ENCODE data around the gene ABCD2. TPM values are rescaled to one million over a fixed set of nuclear protein-coding genes. Genes with fewer than 3 reads are reported as not detected.
A peak's percentile ranks its signal among the peaks of the same experiment; 100 is the strongest.
"Not testable (repeated sequence)": the region's sequence is repeated elsewhere in the genome, so short reads cannot be mapped to it uniquely, and the experiment has no call there.

Gene ABCD2
- 18.3 TPM for total RNA-seq

GRCh38 chr12:39619660-39620433 is at the start of gene ABCD2:
Gene ABCD2 (minus strand): TSS chr12:39619803. CDS start chr12:39619615, 188 bp downstream.
- FAIRE-seq (no peak), DNase-seq (ENCODE audit: low spot score in 2 of 2) (peak; percentile 26 to 38)

- no peak for DNase-seq (ENCODE audit: low spot score in 2 of 2)
- no peak for FAIRE-seq
These were observed 40.5 kb upstream of the ABCD2 start for GRCh38 chr12:39660101-39660500.

- DNase-seq (ENCODE audit: low spot score in 2 of 2) (no peak), FAIRE-seq (no peak)
These were observed 27.8 kb upstream of the ABCD2 start for GRCh38 chr12:39647383-39647782.

- FAIRE-seq: no peak
These were observed 27.4 kb upstream of the ABCD2 start for GRCh38 chr12:39646963-39647362.

GRCh38 chr12:39643052-39643451 is 23.4 kb upstream of the ABCD2 start:
- DNase-seq (ENCODE audit: low spot score in 2 of 2) (no peak), FAIRE-seq (no peak)

More at GRCh38 chr12:39646963-39647362, 27.4 kb upstream of the ABCD2 start:
- DNase-seq (ENCODE audit: low spot score in 2 of 2): no peak

- DNase-seq (ENCODE audit: low spot score in 2 of 2): no peak
- FAIRE-seq: no peak
These were observed 19.2 kb upstream of the ABCD2 start for GRCh38 chr12:39638840-39639239.

GRCh38 chr12:39638178-39638577 is 18.6 kb upstream of the ABCD2 start:
- DNase-seq (ENCODE audit: low spot score in 2 of 2): no peak
- FAIRE-seq: no peak

GRCh38 chr12:39632670-39633069 is 13.1 kb upstream of the ABCD2 start:
- DNase-seq (ENCODE audit: low spot score in 2 of 2) (no peak), FAIRE-seq (no peak)

- FAIRE-seq: no peak
- DNase-seq (ENCODE audit: low spot score in 2 of 2): no peak
These were observed 9.2 kb upstream of the ABCD2 start for GRCh38 chr12:39628836-39629235.

- FAIRE-seq (no peak), DNase-seq (ENCODE audit: low spot score in 2 of 2) (no peak)
These were observed 8.3 kb upstream of the ABCD2 start for GRCh38 chr12:39627914-39628313.

- FAIRE-seq (no peak), DNase-seq (ENCODE audit: low spot score in 2 of 2) (no peak)
These were observed 6.6 kb upstream of the ABCD2 start for GRCh38 chr12:39626033-39626814.

GRCh38 chr12:39623919-39624318 is 4.3 kb upstream of the ABCD2 start:
- FAIRE-seq: no peak
- no peak for DNase-seq (ENCODE audit: low spot score in 2 of 2)

GRCh38 chr12:39623160-39623559 is 3.6 kb upstream of the ABCD2 start:
- FAIRE-seq; DNase-seq (ENCODE audit: low spot score in 2 of 2): not testable (repeated sequence)

GRCh38 chr12:39622306-39622705 is 2.7 kb upstream of the ABCD2 start:
- DNase-seq (ENCODE audit: low spot score in 2 of 2): no peak
- no peak for FAIRE-seq

GRCh38 chr12:39621670-39622069 is 2.1 kb upstream of the ABCD2 start:
- DNase-seq (ENCODE audit: low spot score in 2 of 2): no peak
- no peak for FAIRE-seq

GRCh38 chr12:39620659-39621658 is 1.4 kb upstream of the ABCD2 start:
- DNase-seq (ENCODE audit: low spot score in 2 of 2): no peak
- peak; percentile 6 for FAIRE-seq

- no peak for FAIRE-seq
- DNase-seq (ENCODE audit: low spot score in 2 of 2): peak in 1 of 2 donors; percentile 13
These were observed 315 bp downstream of the ABCD2 start for GRCh38 chr12:39619316-39619659.

- DNase-seq (ENCODE audit: low spot score in 2 of 2) (no peak), FAIRE-seq (no peak)
These were observed 902 bp downstream of the ABCD2 start for GRCh38 chr12:39618701-39619100.

- FAIRE-seq: no peak
- DNase-seq (ENCODE audit: low spot score in 2 of 2): no peak
These were observed 1.7 kb downstream of the ABCD2 start for GRCh38 chr12:39617887-39618286.

GRCh38 chr12:39616666-39617065 is 2.9 kb downstream of the ABCD2 start:
- DNase-seq (ENCODE audit: low spot score in 2 of 2): no peak
- FAIRE-seq: no peak

- FAIRE-seq (no peak), DNase-seq (ENCODE audit: low spot score in 2 of 2) (no peak)
These were observed 3.4 kb downstream of the ABCD2 start for GRCh38 chr12:39616251-39616650.
